SK-N-SH (cell line): ENCODE measurements around the gene MEX3A. TPM values are rescaled to one million over a fixed set of nuclear protein-coding genes. Genes with fewer than 3 reads are reported as not detected.

Experiments
- CTCF ChIA-PET: fragments of 300-600, 350-600 bp; formaldehyde crosslinking; extraction: SDS; loops from one replicate; lab custom pipeline; 2021; lab: Yijun Ruan, JAX
- POLR2A ChIA-PET: fragments of 350-600 bp; sonication (Branson Sonifier 250); formaldehyde crosslinking; extraction: SDS; loops from one replicate; lab custom pipeline; 2020; ENCODE audit warnings: antibody characterized with exemption, inconsistent platforms; lab: Yijun Ruan, JAX
- DNase-seq: peaks from one replicate; pipeline ENCODE4 v3.0.0; 2012
- H2AFZ ChIP-seq: fragments of 200-600 bp; sonication (generic); 2 replicates; pipeline ENCODE4 v1.8.1; 2016; ENCODE audit warnings: antibody characterized with exemption, mild to moderate bottlenecking, low read depth
- H3F3A ChIP-seq: fragments of 200-600 bp; sonication (generic); replicated peaks from 2 replicates; pipeline ENCODE3; 2016; ENCODE audit warnings: antibody characterized with exemption, mild to moderate bottlenecking; ENCODE audit not compliant: insufficient read depth
- H3K27ac ChIP-seq, 2 experiments: fragments of 200-500 bp in 1 of 2; fragments of 200-600 bp in 1 of 2; sonication (Bioruptor generic) in 1 of 2; sonication (generic), shearing (Covaris generic) in 1 of 2; 2 replicates each; pipeline versions ENCODE4 v1.5.1 to v1.6.1; 2014 to 2016; ENCODE audit warnings: low read depth in 2 of 2, inconsistent platforms in 1 of 2, low read length in 1 of 2, mild to moderate bottlenecking in 1 of 2, mixed read lengths in 1 of 2
- H3K27me3 ChIP-seq: fragments of 200-600 bp; sonication (generic), shearing (Covaris generic); 2 replicates; pipeline ENCODE4 v1.6.1; 2016; ENCODE audit warnings: mixed run types; ENCODE audit not compliant: insufficient read depth
- H3K36me3 ChIP-seq, 2 experiments: fragments of 200-500 bp in 1 of 2; fragments of 200-600 bp in 1 of 2; sonication (Bioruptor generic) in 1 of 2; sonication (generic) in 1 of 2; replicated peaks in 1 of 2; 2 replicates each; pipeline versions ENCODE3 to v1.5.1; 2014 to 2016; ENCODE audit warnings: low read length in 1 of 2, mild to moderate bottlenecking in 1 of 2; ENCODE audit not compliant: insufficient read depth in 2 of 2, control insufficient read depth in 1 of 2
- H3K4me1 ChIP-seq, 2 experiments: fragments of 200-500 bp in 1 of 2; fragments of 200-600 bp in 1 of 2; sonication (Bioruptor generic) in 1 of 2; sonication (generic), shearing (Covaris generic) in 1 of 2; 2 replicates each; pipeline versions ENCODE4 v1.5.1 to v1.6.1; 2014 to 2016; ENCODE audit warnings: low read depth in 1 of 2, low read length in 1 of 2, mixed run types in 1 of 2; ENCODE audit not compliant: insufficient read depth in 2 of 2, control insufficient read depth in 1 of 2
- H3K4me2 ChIP-seq: fragments of 200-600 bp; sonication (generic), shearing (Covaris generic); 2 replicates; pipeline ENCODE4 v1.6.1; 2017; ENCODE audit warnings: mixed run types
- H3K4me3 ChIP-seq, 2 experiments: fragments of 200-500 bp in 1 of 2; fragments of 200-600 bp in 1 of 2; sonication (Bioruptor generic) in 1 of 2; sonication (generic), shearing (Covaris generic) in 1 of 2; 2 replicates each; pipeline versions ENCODE4 v1.5.1 to v1.8.1; 2014 to 2016; ENCODE audit warnings: low read depth in 2 of 2, inconsistent platforms in 1 of 2, low read length in 1 of 2, mild to moderate bottlenecking in 1 of 2, mixed read lengths in 1 of 2, moderate library complexity in 1 of 2
- H3K79me2 ChIP-seq: fragments of 200-600 bp; sonication (generic); 2 replicates; pipeline ENCODE4 v1.8.1; 2017; ENCODE audit warnings: mild to moderate bottlenecking; ENCODE audit not compliant: insufficient read depth
- H3K9ac ChIP-seq: fragments of 200-600 bp; sonication (generic); 2 replicates; pipeline ENCODE4 v1.6.1; 2017; ENCODE audit warnings: mixed run types
- H3K9me2 ChIP-seq: fragments of 200-600 bp; sonication (generic); 2 replicates; pipeline ENCODE4 v1.6.1; 2017; ENCODE audit warnings: mixed run types
- H3K9me3 ChIP-seq: fragments of 200-600 bp; sonication (generic); 2 replicates; pipeline ENCODE4 v1.6.1; 2017; ENCODE audit warnings: mixed run types, mild to moderate bottlenecking, moderate library complexity
- H4K20me1 ChIP-seq: fragments of 200-600 bp; sonication (generic); 2 replicates; pipeline ENCODE4 v1.6.1; 2017; ENCODE audit warnings: mild to moderate bottlenecking, mixed run types; ENCODE audit not compliant: insufficient read depth
- CHD2 ChIP-seq: fragments of 150-350 bp; IDR thresholded peaks from 2 replicates; pipeline ENCODE4 v1.6.1; 2018; ENCODE audit warnings: low read length; ENCODE audit not compliant: partially characterized antibody
- CTCF ChIP-seq: fragments of 200-600 bp; sonication (generic); IDR thresholded peaks from 2 replicates; pipeline ENCODE4 v1.6.1; 2017; ENCODE audit warnings: antibody characterized with exemption, mild to moderate bottlenecking, moderate library complexity
- EZH2phosphoT487 ChIP-seq: fragments of 200-600 bp; sonication (generic); IDR thresholded peaks from 2 replicates; pipeline ENCODE4 v1.6.1; 2017; ENCODE audit warnings: low read depth, mixed run types, mild to moderate bottlenecking, antibody characterized with exemption, moderate library complexity, borderline replicate concordance
- FOSL2 ChIP-seq: IDR thresholded peaks from 2 replicates; pipeline ENCODE4 v1.4.0; 2012; ENCODE audit warnings: low read depth, mild to moderate bottlenecking, moderate library complexity, borderline replicate concordance
- FOXJ3 ChIP-seq: sonication (generic); formaldehyde crosslinking; IDR thresholded peaks from 2 replicates; pipeline ENCODE4 v1.5.1; 2020; ENCODE audit warnings: mild to moderate bottlenecking, missing genetic modification reagents
- FOXM1 ChIP-seq: IDR thresholded peaks from 2 replicates; pipeline ENCODE4 v1.4.0; 2012; ENCODE audit warnings: low read depth, mild to moderate bottlenecking
- GATA2 ChIP-seq: sonication (generic); formaldehyde crosslinking; IDR thresholded peaks from 2 replicates; pipeline ENCODE4 v1.5.0; 2020; ENCODE audit warnings: mild to moderate bottlenecking, missing genetic modification reagents
- IRF3 ChIP-seq: fragments of 150-350 bp; IDR thresholded peaks from 2 replicates; pipeline ENCODE4 v1.6.1; 2016; ENCODE audit warnings: mild to moderate bottlenecking, low read depth, low read length
- MAX ChIP-seq: IDR thresholded peaks from 2 replicates; pipeline ENCODE4 v1.4.0; 2012; ENCODE audit warnings: low read depth
- NFIC ChIP-seq: IDR thresholded peaks from 2 replicates; pipeline ENCODE4 v1.4.0; 2012; ENCODE audit warnings: borderline replicate concordance
- PBX3 ChIP-seq: IDR thresholded peaks from 2 replicates; pipeline ENCODE4; 2012
- POLR2AphosphoS5 ChIP-seq: IDR thresholded peaks from 2 replicates; pipeline ENCODE4 v1.6.1; 2012; ENCODE audit warnings: low read depth, low read length
- RCOR1 ChIP-seq: fragments of 150-350 bp; IDR thresholded peaks from 2 replicates; pipeline ENCODE4 v1.6.1; 2017; ENCODE audit warnings: antibody characterized with exemption, low read length
- SMC3 ChIP-seq: IDR thresholded peaks from 2 replicates; pipeline ENCODE4 v1.6.1; 2012; ENCODE audit warnings: low read depth, low read length, improper control_type of control experiment
- ZBTB33 ChIP-seq: IDR thresholded peaks from 2 replicates; pipeline ENCODE4 v1.4.0; 2012; ENCODE audit warnings: low read depth, borderline replicate concordance
- WGBS: methylation state at CpG from one replicate; pipeline ENCODE4 v1.1.6; 2017; ENCODE audit warnings: low lambda C conversion rate; 5-methylcytosine and 5-hydroxymethylcytosine counted together
- polyA plus RNA-seq, 3 experiments: library from polyadenylated mRNA; depleted of rRNA; stranded (reverse); fragments of >200 nt; gene quantifications; 2 replicates each; pipeline ENCODE4 v1.2.3, GENCODE V29; 2012

MEX3A gene
- polyA plus RNA-seq, 1 of the 3 experiments (the other 2 are of a cell fraction) = 16.2 TPM

GRCh38 chr1:156098784-156099183 is 16.5 kb upstream of the MEX3A start:
- Histone ChIP-seq H3K79me2 (peaks cover 51% of the 10 kb centered on the region), H2AFZ (no peak overlapping the region), H3K4me2 (no peak overlapping the region), H3K36me3 (peaks cover 0 to 3% of the 10 kb centered on the region in 2 experiments), H3K9me3 (no peaks in the 10 kb centered on the region), H3K4me3 (no peak overlapping the region), H3K27me3 (no peaks in the 10 kb centered on the region), H4K20me1 (no peaks in the 10 kb centered on the region), H3K27ac (no peak overlapping the region), H3K9ac (no peak overlapping the region), H3K9me2 (no peaks in the 10 kb centered on the region), H3F3A (peaks cover 37% of the 10 kb centered on the region), H3K4me1 (peaks cover 32 to 42% of the 10 kb centered on the region in 2 experiments; a peak in 3 of 4 replicates)
- CTCF ChIA-PET = interaction anchor here (1.0 to 29.6 kb wide), 5 partner anchors 8 to 161 kb away, joined by 3 to 1559 read pairs (median 28); partner anchors contain the start of gene LMNA
- TF ChIP-seq EZH2phosphoT487 = no peak
- TF ChIP-seq IRF3 = no peak
- TF ChIP-seq PBX3 = no peak
- TF ChIP-seq GATA2 = no peak
- no peak for TF ChIP-seq POLR2AphosphoS5
- no peak for TF ChIP-seq CTCF
- TF ChIP-seq FOSL2 = no peak
- no peak for TF ChIP-seq FOXJ3 (CRISPR knock-in tag)
- TF ChIP-seq FOXM1 = no peak
- POLR2A ChIA-PET = interaction anchor here (0.9 kb wide), 1 partner anchor 16 kb away, joined by 3 read pairs; the partner anchor contains the start of gene MEX3A
- 100% methylated on average over 1 of the region's 2 CpGs for WGBS
- no peak for DNase-seq

- no peaks in the 10 kb centered on the region for H3K27me3 ChIP-seq
- no peaks in the 10 kb centered on the region for H4K20me1 ChIP-seq
- ChIA-PET POLR2A (interaction anchor here (0.9 kb wide), 1 partner anchor 8 kb away, joined by 3 read pairs; no protein-coding TSS in a partner anchor), CTCF (interaction anchor here (0.6 to 29.6 kb wide), 17 partner anchors 10 to 233 kb away, joined by 3 to 1559 read pairs (median 4); partner anchors contain the start of genes GLMP, LMNA, MEX3A and PMF1)
- no peak overlapping the region for H2AFZ ChIP-seq
- TF ChIP-seq ZBTB33 (no peak), MAX (no peak), SMC3 (no peak), EZH2phosphoT487 (no peak), CHD2 (no peak), RCOR1 (no peak), NFIC (no peak), PBX3 (no peak), FOXM1 (no peak)
- WGBS = 97% methylated on average over 8 of the region's 9 CpGs
- H3K4me1 ChIP-seq = peaks cover 20 to 31% of the 10 kb centered on the region in 2 experiments; a peak in 3 of 4 replicates
- peaks cover 47% of the 10 kb centered on the region; the same call in 1 of the 2 replicates for H3K79me2 ChIP-seq
- peak overlapping the region; percentile 69 for H3K9ac ChIP-seq
- peaks cover 29% of the 10 kb centered on the region for H3F3A ChIP-seq
- no peak for DNase-seq
- H3K9me3 ChIP-seq = no peaks in the 10 kb centered on the region
- no peak overlapping the region for H3K4me3 ChIP-seq
- no peak overlapping the region for H3K4me2 ChIP-seq
- H3K36me3 ChIP-seq = peaks cover 0 to 3% of the 10 kb centered on the region in 2 experiments
- peak overlapping the region in 1 of 2 experiments; percentile 85; a peak in 1 of 4 replicates for H3K27ac ChIP-seq
- H3K9me2 ChIP-seq = no peaks in the 10 kb centered on the region
Observed at GRCh38 chr1:156097499-156098178, 15.4 kb upstream of the MEX3A start.
